Measurements from ENCODE around the gene DAGLA.
"Not testable (repeated sequence)": the region's sequence is repeated elsewhere in the genome, so short reads cannot be mapped to it uniquely, and the experiment has no call there.

DAGLA gene

DNA sequence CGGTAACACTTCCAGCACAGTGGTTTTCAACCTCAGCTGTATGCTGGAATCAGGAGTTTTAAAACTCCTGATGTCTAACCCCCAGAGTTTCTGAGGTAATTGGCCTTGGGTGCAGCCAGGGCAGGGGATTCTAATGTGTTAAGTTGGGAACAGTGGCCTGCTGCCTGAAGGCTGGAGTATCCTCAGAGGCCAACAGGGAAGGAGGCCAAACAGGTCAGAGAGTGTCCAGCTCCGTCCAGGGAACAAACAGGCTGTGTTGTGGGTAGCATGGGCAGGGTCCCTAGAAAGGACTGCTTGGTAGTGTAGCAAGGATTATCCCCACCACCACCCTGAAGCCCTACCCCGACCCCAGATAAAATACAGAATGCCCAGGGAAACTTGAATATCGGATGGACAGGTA lies 10.8 kb upstream of the DAGLA start:
- H3K36me3 ChIP-seq (ENCODE audit: insufficient read depth, insufficient read length, low read length) = no peaks in the 10 kb centered on the region
- no peak overlapping the region for H3K9ac ChIP-seq (ENCODE audit: insufficient read length, low read depth)
- H3K4me1 ChIP-seq (ENCODE audit: insufficient read depth, insufficient read length) = no peaks in the 10 kb centered on the region
- no peaks in the 10 kb centered on the region for H3K9me3 ChIP-seq (ENCODE audit: insufficient read depth, low read length)
- H3K4me3 ChIP-seq (ENCODE audit: insufficient read length, low read depth) = no peak overlapping the region
- TF ChIP-seq ZNF274 (IDR thresholded peaks at IDR 0.05; ENCODE audit: low read depth, low read length) (no peak), YY1 (IDR thresholded peaks at IDR 0.05; ENCODE audit: insufficient read depth, insufficient read length) (no peak), SUZ12 (IDR thresholded peaks at IDR 0.05; ENCODE audit: extremely low read depth, insufficient read depth, insufficient read length) (no peak)
- DNase-seq (ENCODE audit: low read depth, low spot score) = no peak
- peaks cover 3% of the 10 kb centered on the region for H3K27me3 ChIP-seq (ENCODE audit: insufficient read depth, insufficient read length)

DNA sequence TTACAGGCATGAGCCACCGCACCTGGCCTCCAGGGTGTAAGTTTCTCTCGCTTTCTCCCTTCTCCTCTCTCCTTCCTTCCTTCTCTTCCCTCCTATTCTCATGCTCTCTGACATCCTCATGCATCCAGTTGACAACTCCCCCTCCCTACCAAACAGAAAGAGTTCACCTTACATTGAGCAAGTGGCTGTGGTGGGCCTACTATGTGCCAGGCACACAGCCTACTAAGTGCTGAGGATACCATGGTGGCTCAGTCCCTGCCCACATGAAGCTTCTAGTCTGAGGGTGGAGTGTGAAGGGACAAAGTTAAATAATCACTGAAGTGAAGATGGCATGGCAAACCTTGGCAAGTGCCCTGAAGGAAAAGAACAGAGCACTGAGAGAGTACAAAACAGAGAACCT lies 9.6 kb upstream of the DAGLA start:
- no peak overlapping the region for H3K9ac ChIP-seq (ENCODE audit: insufficient read length, low read depth)
- H3K9me3 ChIP-seq (ENCODE audit: insufficient read depth, low read length) = no peaks in the 10 kb centered on the region
- peaks cover 3% of the 10 kb centered on the region for H3K27me3 ChIP-seq (ENCODE audit: insufficient read depth, insufficient read length)
- DNase-seq (ENCODE audit: low read depth, low spot score) = no peak
- H3K4me3 ChIP-seq (ENCODE audit: insufficient read length, low read depth) = no peak overlapping the region
- no peaks in the 10 kb centered on the region for H3K36me3 ChIP-seq (ENCODE audit: insufficient read depth, insufficient read length, low read length)
- peaks cover 8% of the 10 kb centered on the region for H3K4me1 ChIP-seq (ENCODE audit: insufficient read depth, insufficient read length)
- TF ChIP-seq YY1 (IDR thresholded peaks at IDR 0.05; ENCODE audit: insufficient read depth, insufficient read length) = no peak
- no peak for TF ChIP-seq ZNF274 (IDR thresholded peaks at IDR 0.05; ENCODE audit: low read depth, low read length)
- no peak for TF ChIP-seq SUZ12 (IDR thresholded peaks at IDR 0.05; ENCODE audit: extremely low read depth, insufficient read depth, insufficient read length)

DNA sequence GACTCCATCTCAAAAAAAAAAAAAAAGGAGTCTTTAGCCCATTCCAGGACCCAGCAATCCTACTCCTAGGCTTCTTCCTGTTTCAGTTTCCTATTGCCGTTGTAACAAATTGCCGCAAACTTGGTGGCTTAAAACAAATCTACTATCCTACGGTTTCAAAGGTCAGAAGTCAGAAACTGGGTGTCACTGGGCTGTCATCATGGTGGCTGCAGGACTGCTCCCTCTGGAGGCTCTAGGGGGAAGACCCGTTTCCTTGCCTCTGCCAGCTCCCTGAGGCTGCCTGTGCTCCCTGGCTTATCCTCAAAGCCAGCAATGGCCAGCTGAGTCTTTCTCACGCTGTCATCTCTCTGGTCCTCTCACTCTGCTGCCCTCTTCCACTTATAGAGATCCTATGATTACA lies 8.7 kb upstream of the DAGLA start:
- no peak overlapping the region for H3K9ac ChIP-seq (ENCODE audit: insufficient read length, low read depth)
- TF ChIP-seq SUZ12 (IDR thresholded peaks at IDR 0.05; ENCODE audit: extremely low read depth, insufficient read depth, insufficient read length) (no peak), YY1 (IDR thresholded peaks at IDR 0.05; ENCODE audit: insufficient read depth, insufficient read length) (no peak), ZNF274 (IDR thresholded peaks at IDR 0.05; ENCODE audit: low read depth, low read length) (no peak)
- H3K9me3 ChIP-seq (ENCODE audit: insufficient read depth, low read length) = no peaks in the 10 kb centered on the region
- H3K36me3 ChIP-seq (ENCODE audit: insufficient read depth, insufficient read length, low read length) = no peaks in the 10 kb centered on the region
- H3K4me3 ChIP-seq (ENCODE audit: insufficient read length, low read depth) = no peak overlapping the region
- H3K27me3 ChIP-seq (ENCODE audit: insufficient read depth, insufficient read length) = peaks cover 3% of the 10 kb centered on the region
- no peak for DNase-seq (ENCODE audit: low read depth, low spot score)
- H3K4me1 ChIP-seq (ENCODE audit: insufficient read depth, insufficient read length) = peaks cover 17% of the 10 kb centered on the region

DNA sequence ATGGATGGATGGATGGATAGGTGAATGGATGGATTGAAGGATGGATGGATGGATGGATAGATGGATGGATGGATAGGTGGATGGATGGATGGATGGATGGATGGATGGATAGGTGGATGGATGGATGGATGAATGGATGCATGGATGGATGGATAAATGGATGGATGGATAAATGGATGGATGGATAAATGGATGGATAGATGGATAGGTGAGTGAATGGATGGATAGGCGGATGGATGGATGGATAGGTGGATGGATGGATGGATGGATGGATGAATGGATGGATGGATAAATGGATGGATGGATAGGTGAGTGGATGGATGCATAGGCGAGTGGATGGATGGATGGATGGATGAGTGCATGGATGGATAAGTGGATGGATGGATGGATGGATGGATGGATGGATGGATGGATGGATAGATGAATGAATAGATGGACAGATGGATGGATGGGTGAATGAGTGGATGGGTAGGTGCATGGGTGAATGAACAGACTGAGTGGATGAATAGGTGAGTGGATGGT lies 6.2 kb upstream of the DAGLA start:
- H3K9me3 ChIP-seq (ENCODE audit: insufficient read depth, low read length); DNase-seq (ENCODE audit: low read depth, low spot score); H3K9ac ChIP-seq (ENCODE audit: insufficient read length, low read depth); H3K36me3 ChIP-seq (ENCODE audit: insufficient read depth, insufficient read length, low read length); H3K27me3 ChIP-seq (ENCODE audit: insufficient read depth, insufficient read length); H3K4me3 ChIP-seq (ENCODE audit: insufficient read length, low read depth): not testable (repeated sequence)
- H3K4me1 ChIP-seq (ENCODE audit: insufficient read depth, insufficient read length) = peaks cover 23% of the 10 kb centered on the region

DNA sequence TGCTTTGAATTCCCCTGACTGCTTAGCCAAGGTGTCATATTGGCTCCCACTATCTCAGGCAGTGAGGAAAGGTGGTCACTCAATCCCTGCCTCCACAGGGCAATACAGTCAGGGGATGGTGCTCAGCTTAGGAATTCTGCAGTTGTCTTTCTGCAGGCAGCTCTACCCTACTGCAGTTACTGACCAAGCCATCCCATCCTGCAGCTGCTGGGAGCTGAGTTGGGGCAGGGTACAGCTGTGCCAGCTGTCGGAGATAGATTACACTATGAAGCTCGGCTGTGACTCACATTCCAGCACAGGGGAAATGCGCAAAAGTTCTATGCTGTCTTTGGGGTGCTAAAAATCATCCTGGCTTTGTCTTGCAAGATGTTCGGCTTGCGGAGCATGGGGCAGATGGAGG lies 4.4 kb upstream of the DAGLA start:
- Histone ChIP-seq H3K4me1 (ENCODE audit: insufficient read depth, insufficient read length) (peaks cover 24% of the 10 kb centered on the region), H3K9me3 (ENCODE audit: insufficient read depth, low read length) (no peaks in the 10 kb centered on the region), H3K9ac (ENCODE audit: insufficient read length, low read depth) (no peak overlapping the region), H3K4me3 (ENCODE audit: insufficient read length, low read depth) (no peak overlapping the region), H3K27me3 (ENCODE audit: insufficient read depth, insufficient read length) (peaks cover 4% of the 10 kb centered on the region), H3K36me3 (ENCODE audit: insufficient read depth, insufficient read length, low read length) (no peaks in the 10 kb centered on the region)
- no peak for DNase-seq (ENCODE audit: low read depth, low spot score)
- no peak for TF ChIP-seq YY1 (IDR thresholded peaks at IDR 0.05; ENCODE audit: insufficient read depth, insufficient read length)
- no peak for TF ChIP-seq ZNF274 (IDR thresholded peaks at IDR 0.05; ENCODE audit: low read depth, low read length)
- no peak for TF ChIP-seq SUZ12 (IDR thresholded peaks at IDR 0.05; ENCODE audit: extremely low read depth, insufficient read depth, insufficient read length)

DNA sequence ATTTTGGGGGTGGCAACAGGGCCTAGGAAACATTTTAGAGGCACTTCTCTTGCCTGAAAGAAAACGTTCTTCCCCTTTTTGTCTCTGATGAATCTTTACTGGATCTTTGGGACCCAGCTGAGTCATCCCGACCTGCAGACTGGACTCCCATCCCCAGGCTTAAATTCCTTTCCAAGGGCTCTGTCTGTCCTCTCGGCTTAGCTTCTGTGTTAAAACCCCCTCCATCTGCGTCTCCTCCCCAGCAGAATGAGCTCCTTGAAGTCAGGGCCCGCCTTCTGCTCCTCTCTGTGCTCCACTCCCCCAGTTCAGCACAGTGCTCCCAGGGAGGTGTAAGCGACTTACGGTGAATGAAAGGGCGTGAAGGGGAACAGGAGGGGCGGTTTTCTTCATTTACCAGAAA lies 895 bp upstream of the DAGLA start:
- TF ChIP-seq SUZ12 (IDR thresholded peaks at IDR 0.05; ENCODE audit: extremely low read depth, insufficient read depth, insufficient read length) = no peak
- TF ChIP-seq YY1 (IDR thresholded peaks at IDR 0.05; ENCODE audit: insufficient read depth, insufficient read length) = no peak
- no peak for TF ChIP-seq ZNF274 (IDR thresholded peaks at IDR 0.05; ENCODE audit: low read depth, low read length)
- no peak for DNase-seq (ENCODE audit: low read depth, low spot score)
- peaks cover 12% of the 10 kb centered on the region for H3K27me3 ChIP-seq (ENCODE audit: insufficient read depth, insufficient read length)
- no peak overlapping the region for H3K4me3 ChIP-seq (ENCODE audit: insufficient read length, low read depth)
- H3K4me1 ChIP-seq (ENCODE audit: insufficient read depth, insufficient read length) = peaks cover 33% of the 10 kb centered on the region
- H3K9ac ChIP-seq (ENCODE audit: insufficient read length, low read depth) = no peak overlapping the region
- no peaks in the 10 kb centered on the region for H3K36me3 ChIP-seq (ENCODE audit: insufficient read depth, insufficient read length, low read length)
- no peaks in the 10 kb centered on the region for H3K9me3 ChIP-seq (ENCODE audit: insufficient read depth, low read length)

DNA sequence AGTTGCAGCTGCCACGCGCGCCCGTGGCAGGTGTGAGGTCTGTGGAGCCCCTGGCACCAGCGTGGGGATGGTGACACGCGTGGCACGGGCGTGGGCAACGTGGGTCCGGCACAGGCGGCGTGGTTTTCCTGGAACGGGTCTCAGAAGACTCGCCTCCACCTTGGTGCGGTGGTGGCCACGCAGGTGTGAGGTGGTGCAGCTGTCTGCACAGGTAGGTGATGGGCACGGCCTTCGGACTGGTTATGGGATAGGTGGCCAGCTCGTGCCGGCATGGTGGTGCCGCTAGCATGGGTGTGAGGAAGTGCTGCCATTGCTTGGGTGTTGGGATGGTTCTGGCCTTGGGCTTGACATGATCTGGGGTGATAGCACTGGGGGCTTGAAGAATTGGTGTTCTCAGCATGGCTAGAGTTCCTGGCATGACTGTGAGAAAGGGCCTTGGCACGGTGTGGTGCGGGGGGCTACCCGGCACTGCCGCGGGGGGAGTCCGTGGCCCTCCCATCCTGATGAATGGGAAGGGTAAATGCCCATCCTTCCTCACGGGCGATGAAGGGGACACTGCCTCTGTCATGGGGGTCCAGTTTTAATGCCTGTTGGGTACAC lies 531 bp downstream of the DAGLA start:
- Histone ChIP-seq H3K4me1 (ENCODE audit: insufficient read depth, insufficient read length) (peaks cover 30% of the 10 kb centered on the region), H3K4me3 (ENCODE audit: insufficient read length, low read depth) (peak overlapping the region; percentile 50), H3K9me3 (ENCODE audit: insufficient read depth, low read length) (no peaks in the 10 kb centered on the region), H3K27me3 (ENCODE audit: insufficient read depth, insufficient read length) (peaks cover 12% of the 10 kb centered on the region), H3K9ac (ENCODE audit: insufficient read length, low read depth) (peak overlapping the region; percentile 69), H3K36me3 (ENCODE audit: insufficient read depth, insufficient read length, low read length) (no peaks in the 10 kb centered on the region)
- TF ChIP-seq YY1 (IDR thresholded peaks at IDR 0.05; ENCODE audit: insufficient read depth, insufficient read length) (no peak), ZNF274 (IDR thresholded peaks at IDR 0.05; ENCODE audit: low read depth, low read length) (no peak), SUZ12 (IDR thresholded peaks at IDR 0.05; ENCODE audit: extremely low read depth, insufficient read depth, insufficient read length) (no peak)
- no peak for DNase-seq (ENCODE audit: low read depth, low spot score)

Data from NT2/D1 (cell line).